ENCODE data around the gene SOX5. TPM values are rescaled to one million over a fixed set of nuclear protein-coding genes. Genes with fewer than 3 reads are reported as not detected.

The SOX5 gene
- total RNA-seq, 1 donor from 2014 or later: 2.9 TPM

GRCh38 chr12:23771240-23771949 lies 178.1 kb downstream of the SOX5 start:
- Histone ChIP-seq H3K9me3 (replicated peaks) (no peaks in the 10 kb centered on the region), H3K27me3 (ENCODE audit: low read depth) (no peaks in the 10 kb centered on the region), H3K4me3 (no peak overlapping the region), H3K36me3 (no peaks in the 10 kb centered on the region), H3K4me1 (no peaks in the 10 kb centered on the region), H3K27ac (replicated peaks) (peak overlapping the region; percentile 29)
- intact Hi-C loops (cut with micrococcal nuclease): no loop called here
- no peak for TF ChIP-seq CTCF (IDR thresholded peaks at IDR 0.05; ENCODE audit: borderline replicate concordance)
- DNase-seq: peak; percentile 48

DNA sequence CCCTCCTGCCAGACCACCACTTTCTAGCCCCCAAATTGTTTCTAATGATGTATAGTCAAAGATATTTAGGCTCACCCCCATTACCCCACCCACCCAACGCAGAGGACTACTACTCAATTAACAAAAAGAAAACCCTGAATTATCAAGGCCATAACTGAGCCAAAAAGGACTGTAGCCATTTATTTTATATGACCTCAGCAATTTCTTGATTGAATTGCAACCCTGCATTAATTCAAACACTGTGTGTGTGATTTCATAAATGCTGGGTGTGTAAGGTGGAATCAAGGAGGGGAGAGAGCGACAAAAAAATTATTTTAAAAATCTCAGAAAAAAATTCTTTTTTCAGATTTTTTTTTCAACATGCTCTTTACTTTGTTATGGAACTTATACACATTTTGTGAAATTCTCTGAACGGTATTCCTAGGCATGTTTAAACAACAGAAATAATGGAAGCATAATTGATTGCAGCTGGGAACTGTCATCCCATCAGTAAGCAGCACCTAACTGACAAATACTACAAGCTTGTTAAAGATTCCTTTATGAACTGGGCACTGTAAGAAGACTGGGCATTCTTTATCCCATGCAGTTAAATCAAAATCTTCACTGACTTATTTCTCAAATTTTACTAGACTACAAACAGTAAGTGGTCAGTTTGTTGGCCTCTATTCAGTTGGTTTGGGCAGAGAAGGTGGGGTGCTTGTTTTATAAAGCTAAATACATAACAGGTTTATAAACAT lies 179.1 kb downstream of the SOX5 start:
- Histone ChIP-seq H3K27ac (replicated peaks) (no peak overlapping the region), H3K4me3 (no peak overlapping the region), H3K9me3 (replicated peaks) (no peaks in the 10 kb centered on the region), H3K36me3 (no peaks in the 10 kb centered on the region), H3K27me3 (ENCODE audit: low read depth) (no peaks in the 10 kb centered on the region), H3K4me1 (no peaks in the 10 kb centered on the region)
- no peak for TF ChIP-seq CTCF (IDR thresholded peaks at IDR 0.05; ENCODE audit: borderline replicate concordance)
- DNase-seq: no peak
- intact Hi-C loops (cut with micrococcal nuclease): no loop called here

DNA sequence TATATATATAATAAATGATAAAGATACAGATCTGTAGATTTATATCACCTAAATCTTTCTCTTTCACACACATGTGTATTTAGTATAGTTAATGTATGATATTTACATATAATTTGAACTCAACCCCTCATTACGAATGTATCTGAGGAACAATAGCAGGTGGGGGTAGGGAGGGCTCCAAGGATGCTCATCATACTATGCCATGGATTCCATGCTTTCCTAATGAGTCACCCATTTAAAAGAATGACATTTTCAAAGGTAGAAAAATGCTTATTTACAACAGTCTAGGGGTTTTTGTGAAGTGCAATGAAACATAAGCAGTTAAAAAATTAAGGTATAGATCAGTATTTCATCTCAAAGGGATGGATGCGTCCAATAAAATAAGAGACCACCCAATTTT lies 181.6 kb downstream of the SOX5 start:
- Histone ChIP-seq H3K27ac (replicated peaks) (no peak overlapping the region), H3K9me3 (replicated peaks) (no peaks in the 10 kb centered on the region), H3K27me3 (ENCODE audit: low read depth) (no peaks in the 10 kb centered on the region), H3K36me3 (no peaks in the 10 kb centered on the region), H3K4me3 (no peak overlapping the region), H3K4me1 (no peaks in the 10 kb centered on the region)
- DNase-seq: no peak
- no peak for TF ChIP-seq CTCF (IDR thresholded peaks at IDR 0.05; ENCODE audit: borderline replicate concordance)
- intact Hi-C loops (cut with micrococcal nuclease): no loop called here

DNA sequence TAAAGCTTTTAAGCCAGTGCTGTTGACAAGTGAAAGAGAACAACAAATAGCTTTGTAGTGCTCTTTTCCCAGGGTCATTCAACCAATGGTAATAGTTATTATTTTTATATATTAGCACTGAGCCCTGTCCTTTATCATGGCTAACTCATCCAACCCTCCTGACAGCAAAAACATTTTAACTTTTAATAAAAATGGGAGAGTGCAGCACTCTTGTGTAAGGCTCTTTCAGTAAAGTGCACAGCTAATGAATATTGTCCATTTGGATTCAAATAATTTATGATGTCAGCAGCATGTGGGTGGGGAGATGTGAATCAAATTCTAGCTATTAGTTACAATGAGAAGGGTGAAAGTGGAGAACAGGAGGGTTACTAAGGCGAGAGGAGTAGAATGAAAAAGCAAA lies 185.7 kb downstream of the SOX5 start:
- DNase-seq: no peak
- Histone ChIP-seq H3K4me1 (no peaks in the 10 kb centered on the region), H3K27me3 (ENCODE audit: low read depth) (no peaks in the 10 kb centered on the region), H3K9me3 (replicated peaks) (no peaks in the 10 kb centered on the region), H3K27ac (replicated peaks) (no peak overlapping the region), H3K36me3 (no peaks in the 10 kb centered on the region), H3K4me3 (no peak overlapping the region)
- TF ChIP-seq CTCF (IDR thresholded peaks at IDR 0.05; ENCODE audit: borderline replicate concordance): no peak
- intact Hi-C loops (cut with micrococcal nuclease): no loop called here

DNA sequence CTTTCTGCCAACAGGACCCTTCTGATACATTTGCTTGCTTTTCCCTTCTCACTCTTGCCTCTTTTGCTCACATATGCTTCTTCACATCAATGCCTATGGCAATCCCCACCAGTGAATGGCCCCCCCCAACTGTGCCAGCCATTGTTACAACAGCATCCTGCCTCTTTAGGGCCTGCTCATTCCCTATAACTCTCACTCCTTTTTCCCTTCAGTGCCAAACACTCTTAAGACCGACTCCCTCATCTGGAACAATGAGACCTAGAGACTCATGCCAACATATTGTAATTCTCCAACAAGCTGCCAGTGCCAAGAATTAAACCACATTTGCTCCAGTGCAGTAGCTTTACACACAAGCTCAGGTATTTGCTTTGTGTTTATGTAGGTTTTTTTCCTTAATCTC lies 189.0 kb downstream of the SOX5 start:
- intact Hi-C loops (cut with micrococcal nuclease): no loop called here
- Histone ChIP-seq H3K4me3 (no peak overlapping the region), H3K9me3 (replicated peaks) (no peaks in the 10 kb centered on the region), H3K27ac (replicated peaks) (no peak overlapping the region), H3K36me3 (no peaks in the 10 kb centered on the region), H3K4me1 (no peaks in the 10 kb centered on the region), H3K27me3 (ENCODE audit: low read depth) (no peaks in the 10 kb centered on the region)
- no peak for DNase-seq
- no peak for TF ChIP-seq CTCF (IDR thresholded peaks at IDR 0.05; ENCODE audit: borderline replicate concordance)

Measured in left ventricle myocardium inferior (tissue), 1 donor.